A549 (cell line): ENCODE measurements around the gene AADACL4. TPM values are rescaled to one million over a fixed set of nuclear protein-coding genes. Genes with fewer than 3 reads are reported as not detected.

ENCODE experiments used
- ATAC-seq, 2 experiments: fragments of 200-7000 bp in 1 of 2; fragments of >200 bp in 1 of 2; cut with Nextera tagmentation in 1 of 2; cut with Tn5 transposase in 1 of 2; 3 replicates each; pipeline versions ENCODE4 v1.8.0 to v1.9.1; 2018 to 2020; ENCODE audit warnings: mild to moderate bottlenecking in 1 of 2, moderate library complexity in 1 of 2
- CTCF ChIA-PET: fragments of 300-600 bp; sonication (Branson Sonifier 250); formaldehyde crosslinking; extraction: SDS; loops from one replicate; lab custom pipeline; 2021; ENCODE audit warnings: antibody characterized with exemption, inconsistent platforms; lab: Yijun Ruan, JAX
- POLR2A ChIA-PET: fragments of 350-600 bp; formaldehyde crosslinking; extraction: SDS; loops from one replicate; lab custom pipeline; 2021; ENCODE audit warnings: antibody characterized with exemption, inconsistent platforms; lab: Yijun Ruan, JAX
- DNase-seq, 2 experiments: peaks; one replicate each; pipeline versions ENCODE4 v3.0.0 to v3.0.0-alpha.2; 2011 to 2016; ENCODE audit warnings: low read depth in 1 of 2, low spot score in 1 of 2
- FAIRE-seq: peaks from 2 replicates; lab custom pipeline; 2011; peaks lifted over from hg19 to GRCh38; lab: Jason Lieb, UNC
- H3K27ac ChIP-seq, 2 experiments: fragments of >200 bp; sonication (Bioruptor Twin); formaldehyde crosslinking; 3 replicates each; pipeline ENCODE4 v1.5.1; 2016 to 2017
- H3K4me1 ChIP-seq: fragments of >200 bp; sonication (Bioruptor Twin); formaldehyde crosslinking; 3 replicates; pipeline ENCODE4 v1.6.1; 2016
- H3K4me2 ChIP-seq: fragments of >200 bp; sonication (Bioruptor Twin); formaldehyde crosslinking; 3 replicates; pipeline ENCODE4 v1.6.1; 2016
- H3K4me3 ChIP-seq: fragments of >200 bp; sonication (Bioruptor Twin); formaldehyde crosslinking; 3 replicates; pipeline ENCODE4 v1.5.1; 2016
- H3K9me3 ChIP-seq: fragments of >200 bp; sonication (Bioruptor Twin); formaldehyde crosslinking; 3 replicates; pipeline ENCODE4 v1.6.1; 2016
- CTCF ChIP-seq: fragments of >200 bp; sonication (Bioruptor Twin); formaldehyde crosslinking; IDR thresholded peaks from 3 replicates; pipeline ENCODE4 v1.5.1; 2016
- GATA3 ChIP-seq: IDR thresholded peaks from 2 replicates; pipeline ENCODE4 v1.6.1; 2012; ENCODE audit warnings: borderline replicate concordance
- HOXB13 ChIP-seq: fragments of 250-450 bp; sonication (Bioruptor Pico); IDR thresholded peaks from 2 replicates; pipeline ENCODE4 v1.5.0; 2020; ENCODE audit warnings: low read depth, mild to moderate bottlenecking, moderate library complexity
- HOXB5 ChIP-seq: fragments of 250-450 bp; sonication (Bioruptor Pico); IDR thresholded peaks from 2 replicates; pipeline ENCODE4 v1.5.0; 2020; ENCODE audit warnings: mild to moderate bottlenecking, moderate library complexity
- KDM1A ChIP-seq: fragments of 200-600 bp; sonication (generic); IDR thresholded peaks from 2 replicates; pipeline ENCODE4 v1.6.1; 2016; ENCODE audit warnings: low read depth, mild to moderate bottlenecking
- MAX ChIP-seq: IDR thresholded peaks from 2 replicates; pipeline ENCODE4 v1.6.1; 2012
- MAZ ChIP-seq: fragments of 150-350 bp; IDR thresholded peaks from 2 replicates; pipeline ENCODE4 v1.6.1; 2014; ENCODE audit warnings: antibody characterized with exemption, low read depth, low read length, borderline replicate concordance
- NFE2L2 ChIP-seq: fragments of 150-350 bp; conservative IDR thresholded peaks from 2 replicates; pipeline ENCODE4 v1.6.1; 2014; ENCODE audit warnings: low read length
- POLR2A ChIP-seq: IDR thresholded peaks from 2 replicates; pipeline ENCODE4 v1.6.1; 2012; ENCODE audit warnings: mild to moderate bottlenecking, low read length
- POLR2AphosphoS2 ChIP-seq: conservative IDR thresholded peaks from 2 replicates; pipeline ENCODE4 v1.6.1; 2012; ENCODE audit warnings: low read length, improper control_type of control experiment, inconsistent platforms
- RAD21 ChIP-seq, 2 experiments: fragments of >200 bp in 1 of 2; sonication (Bioruptor Twin) in 1 of 2; formaldehyde crosslinking in 1 of 2; IDR thresholded peaks in 1 of 2; conservative IDR thresholded peaks in 1 of 2; 2 replicates in 1 of 2; 3 replicates in 1 of 2; pipeline ENCODE4 v1.6.1; 2012 to 2018; ENCODE audit warnings: inconsistent platforms in 1 of 2
- RFX5 ChIP-seq: fragments of 450-650 bp; IDR thresholded peaks from 2 replicates; pipeline ENCODE4 v1.7.1; 2014; ENCODE audit warnings: antibody characterized with exemption, mild to moderate bottlenecking, moderate library complexity
- SMC3 ChIP-seq: fragments of >200 bp; sonication (Bioruptor Twin); formaldehyde crosslinking; IDR thresholded peaks from 3 replicates; pipeline ENCODE4 v1.6.1; 2018; ENCODE audit warnings: inconsistent platforms
- ZFP36 ChIP-seq: fragments of 450-650 bp; IDR thresholded peaks from 2 replicates; pipeline ENCODE4 v1.6.1; 2014; ENCODE audit warnings: borderline replicate concordance; ENCODE audit not compliant: partially characterized antibody
- WGBS: methylation state at CpG from one replicate; pipeline ENCODE4 v1.1.6; 2017; ENCODE audit errors: missing lambda C conversion rate; 5-methylcytosine and 5-hydroxymethylcytosine counted together
- polyA plus RNA-seq, 4 experiments: library from polyadenylated mRNA; depleted of rRNA in 3 of 4; stranded (reverse); fragments of >200 nt; fragmentation: RNase III in 1 of 4; extraction: RNeasy Plus Mini Kit Qiagen cat#74134 plus additional on column Dnase treatment in 1 of 4; gene quantifications; 2 replicates in 3 of 4; 3 replicates in 1 of 4; pipeline ENCODE4 v1.2.3, GENCODE V29; 2011 to 2017
- TF ChIP-seq, protein P1 (sequence below): fragments of >200 bp; sonication (Bioruptor Twin); formaldehyde crosslinking; IDR thresholded peaks from 3 replicates; pipeline ENCODE4 v1.6.1; 2016
- TF ChIP-seq, protein P2 (sequence below): fragments of 150-350 bp; IDR thresholded peaks from 2 replicates; pipeline ENCODE4 v1.6.1; 2014; ENCODE audit warnings: low read depth, mild to moderate bottlenecking, low read length
- TF ChIP-seq, protein P3 (sequence below): IDR thresholded peaks from 2 replicates; pipeline ENCODE4 v1.6.1; 2012; ENCODE audit warnings: low read depth, borderline replicate concordance
- TF ChIP-seq, protein P4 (sequence below): fragments of 200-600 bp; sonication (generic); IDR thresholded peaks from 2 replicates; pipeline ENCODE4 v1.6.1; 2016; ENCODE audit warnings: antibody characterized with exemption, mild to moderate bottlenecking, moderate library complexity

AADACL4 gene
- polyA plus RNA-seq, 2 of the 4 experiments (the other 2 are of a cell fraction) = not detected

GRCh38 chr1:12600335-12600734, 43.5 kb upstream of the AADACL4 start:
- TF ChIP-seq, protein P1, sequence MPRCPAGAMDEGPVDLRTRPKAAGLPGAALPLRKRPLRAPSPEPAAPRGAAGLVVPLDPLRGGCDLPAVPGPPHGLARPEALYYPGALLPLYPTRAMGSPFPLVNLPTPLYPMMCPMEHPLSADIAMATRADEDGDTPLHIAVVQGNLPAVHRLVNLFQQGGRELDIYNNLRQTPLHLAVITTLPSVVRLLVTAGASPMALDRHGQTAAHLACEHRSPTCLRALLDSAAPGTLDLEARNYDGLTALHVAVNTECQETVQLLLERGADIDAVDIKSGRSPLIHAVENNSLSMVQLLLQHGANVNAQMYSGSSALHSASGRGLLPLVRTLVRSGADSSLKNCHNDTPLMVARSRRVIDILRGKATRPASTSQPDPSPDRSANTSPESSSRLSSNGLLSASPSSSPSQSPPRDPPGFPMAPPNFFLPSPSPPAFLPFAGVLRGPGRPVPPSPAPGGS = no peak
- TF ChIP-seq KDM1A (no peak), HOXB5 (CRISPR knock-in tag) (no peak), HOXB13 (CRISPR knock-in tag) (no peak)
- ATAC-seq = no peak
- no peak for FAIRE-seq
- peaks cover 87% of the 10 kb centered on the region for H3K4me1 ChIP-seq
- H3K4me3 ChIP-seq = no peak overlapping the region
- DNase-seq = no peak
- WGBS = 65% methylated on average over 5 of the region's 7 CpGs
- CTCF ChIA-PET = interaction anchor here (1.7 kb wide), 1 partner anchor 9 kb away, joined by 4 read pairs; no protein-coding TSS in a partner anchor
- H3K4me2 ChIP-seq = peak overlapping the region; percentile 55
- peak overlapping the region; percentile 97 to 100 for H3K27ac ChIP-seq
- H3K9me3 ChIP-seq = no peaks in the 10 kb centered on the region
- POLR2A ChIA-PET = interaction anchor here (2.5 kb wide), 1 partner anchor 19 kb away, joined by 18 read pairs; no protein-coding TSS in a partner anchor

- Histone ChIP-seq H3K4me3 (no peak overlapping the region), H3K4me2 (peak overlapping the region; percentile 55), H3K4me1 (peaks cover 91% of the 10 kb centered on the region), H3K27ac (peak overlapping the region; percentile 97 to 100), H3K9me3 (no peaks in the 10 kb centered on the region)
- ATAC-seq (peak; percentile 2 to 9; a peak in 3 of 6 replicates), DNase-seq (peak; percentile 47 to 75), FAIRE-seq (no peak)
- TF ChIP-seq POLR2A = no peak
- TF ChIP-seq, protein P2, sequence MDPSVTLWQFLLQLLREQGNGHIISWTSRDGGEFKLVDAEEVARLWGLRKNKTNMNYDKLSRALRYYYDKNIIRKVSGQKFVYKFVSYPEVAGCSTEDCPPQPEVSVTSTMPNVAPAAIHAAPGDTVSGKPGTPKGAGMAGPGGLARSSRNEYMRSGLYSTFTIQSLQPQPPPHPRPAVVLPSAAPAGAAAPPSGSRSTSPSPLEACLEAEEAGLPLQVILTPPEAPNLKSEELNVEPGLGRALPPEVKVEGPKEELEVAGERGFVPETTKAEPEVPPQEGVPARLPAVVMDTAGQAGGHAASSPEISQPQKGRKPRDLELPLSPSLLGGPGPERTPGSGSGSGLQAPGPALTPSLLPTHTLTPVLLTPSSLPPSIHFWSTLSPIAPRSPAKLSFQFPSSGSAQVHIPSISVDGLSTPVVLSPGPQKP = no peak
- TF ChIP-seq SMC3 = peak; percentile 38; the same call in 2 of the 3 replicates
- TF ChIP-seq HOXB5 (CRISPR knock-in tag) = 0 out of 2 replicates have a peak, but pooled peaks have one; percentile 15
- TF ChIP-seq CTCF = peak; percentile 43
- TF ChIP-seq MAX = 0 out of 2 replicates have a peak, but pooled peaks have one; percentile 30
- TF ChIP-seq RAD21 (conservative IDR thresholded peaks at IDR 0.05 in 1 of 2, IDR thresholded peaks at IDR 0.05 in 1 of 2) = peak in 1 of 2 experiments; percentile 29; a peak in 2 of 5 replicates
- WGBS = 42% methylated on average over 6 of the region's 9 CpGs
- ChIA-PET CTCF (interaction anchor here (1.2 to 2.1 kb wide), 7 partner anchors 9 to 58 kb away, joined by 3 to 17 read pairs (median 4); partner anchors contain the start of gene DHRS3), POLR2A (interaction anchor here (1.2 to 2.5 kb wide), 2 partner anchors 18 to 58 kb away, joined by 3 to 18 read pairs; no protein-coding TSS in a partner anchor)
These were observed 42.8 kb upstream of the AADACL4 start for GRCh38 chr1:12600880-12601633.

- no peaks in the 10 kb centered on the region for H3K9me3 ChIP-seq
These were observed 41.9 kb upstream of the AADACL4 start for GRCh38 chr1:12601700-12602658.

More at GRCh38 chr1:12601700-12602658, 41.9 kb upstream of the AADACL4 start:
- WGBS = 56% methylated on average over 8 of the region's 13 CpGs
- H3K4me1 ChIP-seq = peaks cover 85% of the 10 kb centered on the region
- H3K27ac ChIP-seq = peak overlapping the region; percentile 97 to 100
- FAIRE-seq = no peak
- ChIA-PET CTCF (interaction anchor here (1.2 to 2.1 kb wide), 7 partner anchors 8 to 57 kb away, joined by 3 to 17 read pairs (median 4); partner anchors contain the start of gene DHRS3), POLR2A (interaction anchor here (1.2 to 2.5 kb wide), 2 partner anchors 17 to 57 kb away, joined by 3 to 18 read pairs; no protein-coding TSS in a partner anchor)
- H3K4me3 ChIP-seq = no peak overlapping the region; the same call in 2 of the 3 replicates
- peak in 1 of 2 experiments; percentile 61 for DNase-seq
- no peak for TF ChIP-seq ZFP36
- TF ChIP-seq MAZ = no peak
- no peak for TF ChIP-seq GATA3
- TF ChIP-seq, protein P3, sequence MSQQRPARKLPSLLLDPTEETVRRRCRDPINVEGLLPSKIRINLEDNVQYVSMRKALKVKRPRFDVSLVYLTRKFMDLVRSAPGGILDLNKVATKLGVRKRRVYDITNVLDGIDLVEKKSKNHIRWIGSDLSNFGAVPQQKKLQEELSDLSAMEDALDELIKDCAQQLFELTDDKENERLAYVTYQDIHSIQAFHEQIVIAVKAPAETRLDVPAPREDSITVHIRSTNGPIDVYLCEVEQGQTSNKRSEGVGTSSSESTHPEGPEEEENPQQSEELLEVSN = 0 out of 2 replicates have a peak, but pooled peaks have one; percentile 28
- TF ChIP-seq, protein P4, sequence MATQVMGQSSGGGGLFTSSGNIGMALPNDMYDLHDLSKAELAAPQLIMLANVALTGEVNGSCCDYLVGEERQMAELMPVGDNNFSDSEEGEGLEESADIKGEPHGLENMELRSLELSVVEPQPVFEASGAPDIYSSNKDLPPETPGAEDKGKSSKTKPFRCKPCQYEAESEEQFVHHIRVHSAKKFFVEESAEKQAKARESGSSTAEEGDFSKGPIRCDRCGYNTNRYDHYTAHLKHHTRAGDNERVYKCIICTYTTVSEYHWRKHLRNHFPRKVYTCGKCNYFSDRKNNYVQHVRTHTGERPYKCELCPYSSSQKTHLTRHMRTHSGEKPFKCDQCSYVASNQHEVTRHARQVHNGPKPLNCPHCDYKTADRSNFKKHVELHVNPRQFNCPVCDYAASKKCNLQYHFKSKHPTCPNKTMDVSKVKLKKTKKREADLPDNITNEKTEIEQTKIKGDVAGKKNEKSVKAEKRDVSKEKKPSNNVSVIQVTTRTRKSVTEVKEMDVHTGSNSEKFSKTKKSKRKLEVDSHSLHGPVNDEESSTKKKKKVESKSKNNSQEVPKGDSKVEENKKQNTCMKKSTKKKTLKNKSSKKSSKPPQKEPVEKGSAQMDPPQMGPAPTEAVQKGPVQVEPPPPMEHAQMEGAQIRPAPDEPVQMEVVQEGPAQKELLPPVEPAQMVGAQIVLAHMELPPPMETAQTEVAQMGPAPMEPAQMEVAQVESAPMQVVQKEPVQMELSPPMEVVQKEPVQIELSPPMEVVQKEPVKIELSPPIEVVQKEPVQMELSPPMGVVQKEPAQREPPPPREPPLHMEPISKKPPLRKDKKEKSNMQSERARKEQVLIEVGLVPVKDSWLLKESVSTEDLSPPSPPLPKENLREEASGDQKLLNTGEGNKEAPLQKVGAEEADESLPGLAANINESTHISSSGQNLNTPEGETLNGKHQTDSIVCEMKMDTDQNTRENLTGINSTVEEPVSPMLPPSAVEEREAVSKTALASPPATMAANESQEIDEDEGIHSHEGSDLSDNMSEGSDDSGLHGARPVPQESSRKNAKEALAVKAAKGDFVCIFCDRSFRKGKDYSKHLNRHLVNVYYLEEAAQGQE = no peak
- TF ChIP-seq SMC3 = no peak
- TF ChIP-seq NFE2L2 = no peak
- peak; percentile 81; the same call in 1 of the 2 replicates for TF ChIP-seq POLR2AphosphoS2
- TF ChIP-seq RFX5 = no peak
- peak overlapping the region; percentile 55 for H3K4me2 ChIP-seq
- ATAC-seq = peak in 1 of 2 experiments; percentile 22; a peak in 3 of 6 replicates
